Thyroid gland (tissue), 4 donors: ENCODE measurements around the gene EPDR1. TPM values are rescaled to one million over a fixed set of nuclear protein-coding genes. Genes with fewer than 3 reads are reported as not detected.

Experiments used
- DNase-seq, 2 donors: peaks; one replicate each; pipeline ENCODE4 v3.0.0-alpha.2; 2019
- H3K27ac ChIP-seq, 3 donors: fragments of 200-600 bp; sonication (generic); 1 replicate in 2 of 3; 2 replicates in 1 of 3; pipeline ENCODE4 v1.5.1; 2016 to 2019; ENCODE audit warnings: mild to moderate bottlenecking in 1 of 3, moderate library complexity in 1 of 3
- H3K27me3 ChIP-seq: fragments of 200-600 bp; sonication (generic); one replicate; pipeline ENCODE4 v1.5.1; 2019
- H3K36me3 ChIP-seq, 2 donors: fragments of 200-600 bp; sonication (generic); one replicate each; pipeline ENCODE4 v1.5.1; 2016 to 2019
- H3K4me1 ChIP-seq, 2 donors: fragments of 200-600 bp; sonication (generic); one replicate each; pipeline ENCODE4 v1.5.1; 2017 to 2019
- H3K4me3 ChIP-seq, 3 donors: fragments of 200-600 bp; sonication (generic); replicated peaks in 1 of 3; 1 replicate in 2 of 3; 2 replicates in 1 of 3; pipeline ENCODE4 v1.5.1; 2016; ENCODE audit warnings: mild to moderate bottlenecking in 1 of 3
- H3K9me3 ChIP-seq: fragments of 200-600 bp; sonication (generic); one replicate; pipeline ENCODE4 v1.5.1; 2017
- CTCF ChIP-seq, 6 experiments: fragments of 200-600 bp in 3 of 6; fragments of 450-650 bp in 3 of 6; sonication (generic) in 3 of 6; IDR thresholded peaks; one replicate each; pipeline ENCODE4 v1.5.1; 2016 to 2019; ENCODE audit warnings: antibody characterized with exemption in 6 of 6, mild to moderate bottlenecking in 2 of 6, inconsistent platforms in 1 of 6, moderate library complexity in 1 of 6
- POLR2A ChIP-seq, 2 donors: fragments of 450-650 bp; IDR thresholded peaks; one replicate each; pipeline ENCODE4 v1.6.1; 2017; ENCODE audit warnings: antibody characterized with exemption in 2 of 2, mild to moderate bottlenecking in 2 of 2, moderate library complexity in 1 of 2
- WGBS, 2 donors: methylation state at CpG; one replicate each; pipeline ENCODE4 v1.1.5; 2017; 5-methylcytosine and 5-hydroxymethylcytosine counted together
- intact Hi-C: fragments of 100-400 bp; cut with DNase I; formaldehyde crosslinking; loops from one replicate; pipeline ENCODE4 v1.15.1; 2023
- total RNA-seq, 4 donors: library from RNA; depleted of rRNA; stranded (reverse); fragments of >200 nt; gene quantifications; one replicate each; pipeline ENCODE4 v1.2.3, GENCODE V29; 2016

The EPDR1 gene
- total RNA-seq, 4 donors from 2014 or later, result 66.9 to 105 (median 77.3) TPM

DNA sequence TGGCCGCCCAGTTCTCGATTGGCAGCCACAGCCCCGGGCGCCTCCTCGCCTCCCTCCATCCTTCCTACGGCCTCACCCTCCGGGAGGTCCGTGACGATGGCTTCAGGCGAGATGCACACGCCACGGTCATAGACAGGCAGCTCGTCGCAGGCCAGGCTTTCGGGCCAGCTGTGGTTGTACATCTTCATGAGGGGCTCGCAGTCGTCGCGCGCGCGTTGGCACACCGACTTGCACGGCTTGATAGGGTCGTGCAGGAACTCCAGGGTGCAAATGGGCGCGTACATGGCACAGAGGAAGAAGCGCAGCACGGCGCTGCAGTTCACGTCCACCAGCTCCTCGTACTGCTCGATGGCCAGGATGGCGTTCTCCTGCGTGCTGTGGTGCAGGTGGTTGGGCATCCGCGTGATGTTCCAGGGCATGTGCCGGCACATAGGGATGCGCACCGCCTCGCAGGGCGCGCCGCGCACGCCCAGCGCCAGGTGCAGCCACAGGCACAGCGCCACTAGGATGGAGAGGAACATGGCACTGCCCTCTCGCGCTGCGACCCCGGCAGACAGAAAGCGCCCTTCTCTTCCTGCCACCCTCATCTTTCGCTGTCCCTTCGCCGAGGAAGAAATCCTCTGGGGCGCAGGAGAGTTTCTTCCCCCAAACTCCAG is 4.3 kb upstream of the EPDR1 start:
- WGBS, 2 donors, result 4 to 10% methylated on average over 28 to 32 of the region's 57 CpGs
- intact Hi-C loops, result loop anchor here (10.0 kb wide), 1 partner anchor 189 kb away; no protein-coding TSS in a partner anchor
- Histone ChIP-seq H3K27ac (peak overlapping the region in 2 of 3 donors; percentile 65 to 72), H3K36me3 (no peaks in the 10 kb centered on the region), H3K4me1 (peaks cover 12 to 24% of the 10 kb centered on the region in 2 donors), H3K9me3 (no peaks in the 10 kb centered on the region), H3K27me3 (no peaks in the 10 kb centered on the region), H3K4me3 (peak overlapping the region in 2 of 3 donors; percentile 28 to 56)
- TF ChIP-seq CTCF (IDR thresholded peaks at IDR 0.05), result peak in 1 of 6 experiments; percentile 10
- TF ChIP-seq POLR2A (IDR thresholded peaks at IDR 0.05), result no peak
- DNase-seq, result peak; percentile 19 to 47

GRCh38 chr7:37916673-37917660 is 3.5 kb upstream of the EPDR1 start, which contains the start of gene SFRP4:
Gene SFRP4 (minus strand): TSS chr7:37916817. CDS start chr7:37916537, 280 bp downstream.
- DNase-seq, result peak; percentile 55 to 67
- Histone ChIP-seq H3K27me3 (no peaks in the 10 kb centered on the region), H3K4me3 (peak within 1 kb of the TSS in 2 of 3 donors; percentile 28 to 56), H3K27ac (peak within 1 kb of the TSS in 2 of 3 donors; percentile 65 to 72), H3K36me3 (no peaks in the 10 kb centered on the region), H3K9me3 (no peaks in the 10 kb centered on the region), H3K4me1 (peaks cover 16 to 24% of the 10 kb centered on the region in 2 donors)
- 2% methylated on average over 33 to 36 of the region's 46 CpGs for WGBS, 2 donors
- intact Hi-C loops, result loop anchor here (10.0 kb wide), 1 partner anchor 188 kb away; no protein-coding TSS in a partner anchor
- peak in 1 of 2 donors; percentile 38 for TF ChIP-seq POLR2A (IDR thresholded peaks at IDR 0.05)
- TF ChIP-seq CTCF (IDR thresholded peaks at IDR 0.05), result peak in 5 of 6 experiments; percentile 32 to 77 (median 75)

DNA sequence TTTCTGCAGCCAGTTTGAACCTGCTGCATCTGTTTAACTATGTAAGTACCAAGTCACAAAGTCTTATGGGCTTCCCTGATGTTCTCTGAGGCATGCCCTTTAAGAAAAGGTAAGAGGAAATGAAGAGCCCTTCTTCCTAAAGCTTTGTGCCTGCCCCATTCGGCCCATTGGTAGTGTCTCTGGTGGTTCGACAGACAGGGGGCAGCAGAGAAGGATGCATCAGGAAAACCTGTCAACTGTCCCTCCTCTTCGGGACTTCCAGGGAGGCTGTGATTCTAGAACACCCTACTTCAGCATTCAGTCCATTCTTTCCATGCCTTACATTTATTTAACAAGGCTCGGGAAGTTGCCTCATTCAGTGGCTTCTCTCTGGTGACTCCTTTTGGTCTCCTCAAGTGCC is 1.9 kb upstream of the EPDR1 start:
- no peaks in the 10 kb centered on the region for H3K9me3 ChIP-seq
- TF ChIP-seq POLR2A (IDR thresholded peaks at IDR 0.05) (no peak), CTCF (IDR thresholded peaks at IDR 0.05) (no peak)
- H3K27me3 ChIP-seq, result no peaks in the 10 kb centered on the region
- H3K36me3 ChIP-seq, result no peaks in the 10 kb centered on the region
- H3K4me3 ChIP-seq, result no peak overlapping the region
- H3K27ac ChIP-seq, result no peak overlapping the region
- WGBS, 2 donors, result 48 to 63% methylated on average over 4 of the region's 4 CpGs
- H3K4me1 ChIP-seq, result peaks cover 21 to 29% of the 10 kb centered on the region in 2 donors
- no peak for DNase-seq
- intact Hi-C loops, result loop anchor here (10.0 kb wide), 1 partner anchor 186 kb away; no protein-coding TSS in a partner anchor

- no peaks in the 10 kb centered on the region for H3K27me3 ChIP-seq
Observed at GRCh38 chr7:37920849-37921805, 687 bp downstream of the EPDR1 start.

More at GRCh38 chr7:37920849-37921805, 687 bp downstream of the EPDR1 start:
- TF ChIP-seq POLR2A (IDR thresholded peaks at IDR 0.05) (peak in 1 of 2 donors; percentile 59), CTCF (IDR thresholded peaks at IDR 0.05) (peak in 1 of 6 experiments; percentile 16)
- H3K4me3 ChIP-seq, result peak overlapping the region; percentile 37 to 64 (median 56)
- DNase-seq, result peak; percentile 55 to 57
- no peaks in the 10 kb centered on the region for H3K36me3 ChIP-seq
- no peaks in the 10 kb centered on the region for H3K9me3 ChIP-seq
- intact Hi-C loops, result no loop called here
- WGBS, 2 donors, result 3 to 4% methylated on average over 18 to 22 of the region's 63 CpGs
- peak overlapping the region; percentile 89 to 98 (median 96) for H3K27ac ChIP-seq
- peaks cover 22 to 32% of the 10 kb centered on the region in 2 donors for H3K4me1 ChIP-seq
